Stimulated activated CD4-positive, alpha-beta T cell treated with anti-CD3 and anti-CD28 coated beads, Interleukin-4, amount 100 ng/mL, for 4 hours (primary cell): Measurements from ENCODE around the gene P3H1.
"Not testable (repeated sequence)": the region's sequence is repeated elsewhere in the genome, so short reads cannot be mapped to it uniquely, and the experiment has no call there.

Source experiments
- DNase-seq, 2 experiments: peaks; one replicate each; pipeline ENCODE4 v3.0.0-alpha.2; 2020

Gene P3H1

DNA sequence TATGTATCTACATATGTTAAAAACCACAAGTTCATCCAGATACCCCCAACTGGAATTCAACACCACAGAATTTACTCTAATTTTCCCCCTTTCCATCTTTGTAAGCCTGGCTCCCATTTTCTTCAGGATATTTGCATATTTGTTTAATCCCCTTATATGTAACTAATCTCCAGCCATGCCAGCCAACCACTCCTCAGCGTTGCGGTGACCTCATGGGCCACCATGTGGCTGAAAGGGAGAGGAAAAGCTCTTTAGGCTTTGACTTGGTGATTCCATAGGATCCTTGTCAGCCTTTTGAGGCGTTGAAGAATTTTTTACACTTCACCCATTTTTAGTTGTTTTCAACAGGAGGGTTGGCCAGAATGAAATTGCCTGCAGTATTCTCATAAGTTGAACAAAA is 36.8 kb downstream of the P3H1 start:
- no peak for DNase-seq

DNA sequence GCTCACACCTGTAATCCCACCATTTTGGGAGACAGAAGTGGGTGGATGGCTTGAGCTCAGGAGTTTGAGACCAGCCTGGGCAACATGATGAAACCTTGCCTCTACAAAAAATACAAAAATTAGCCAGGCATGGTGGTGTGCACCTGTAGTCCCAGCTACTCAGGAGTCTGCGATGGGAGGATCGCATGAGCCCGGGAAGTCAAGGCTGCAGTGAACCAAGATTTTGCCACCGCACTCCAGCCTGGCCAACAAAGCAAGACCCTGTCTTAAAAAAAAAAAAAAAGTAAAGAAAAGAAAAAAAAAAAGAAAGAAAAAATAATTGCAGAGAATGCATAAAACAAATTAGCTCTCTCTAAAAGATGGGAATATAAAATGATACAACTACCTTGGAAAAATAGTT is 41.0 kb downstream of the P3H1 start:
- DNase-seq = not testable (repeated sequence)

DNA sequence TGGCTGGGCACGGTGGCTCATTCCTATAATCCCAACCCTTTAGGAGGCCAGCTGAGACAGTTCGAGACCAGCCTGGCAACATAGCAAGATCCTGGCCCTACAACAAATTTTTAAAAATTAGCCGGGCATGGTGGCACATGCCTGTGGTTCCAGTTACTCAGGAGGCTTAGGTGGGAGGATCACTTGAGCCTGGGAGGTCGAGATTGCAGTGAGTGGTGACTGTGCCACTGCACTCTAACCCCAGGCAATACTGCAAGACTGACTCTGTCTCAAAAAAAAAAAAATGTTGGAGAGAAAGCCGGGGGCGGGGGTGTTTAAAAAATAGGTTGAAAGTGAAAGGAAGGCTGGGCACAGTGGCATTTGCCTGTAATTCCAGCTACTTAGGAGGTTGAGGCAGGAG is 43.3 kb downstream of the P3H1 start:
- no peak for DNase-seq

DNA sequence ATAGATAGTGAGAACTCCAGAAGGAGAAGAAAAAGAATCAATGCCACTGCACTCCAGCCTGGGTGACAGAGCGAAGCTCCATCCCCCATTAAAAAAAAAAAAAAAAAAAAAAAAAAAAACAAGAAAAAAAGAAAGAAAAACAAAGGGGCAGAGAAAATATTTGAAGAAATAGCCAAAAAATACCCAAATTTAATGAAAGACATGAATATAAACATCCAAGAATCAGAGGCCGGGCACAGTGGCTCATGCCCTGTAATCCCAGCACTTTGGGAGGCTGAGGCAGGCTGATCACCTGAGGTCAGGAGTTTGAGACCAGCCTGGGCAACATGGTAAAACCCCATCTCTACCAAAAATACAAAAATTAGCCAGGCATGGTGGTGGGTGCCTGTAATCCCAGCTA is 44.4 kb downstream of the P3H1 start:
- DNase-seq = not testable (repeated sequence)

DNA sequence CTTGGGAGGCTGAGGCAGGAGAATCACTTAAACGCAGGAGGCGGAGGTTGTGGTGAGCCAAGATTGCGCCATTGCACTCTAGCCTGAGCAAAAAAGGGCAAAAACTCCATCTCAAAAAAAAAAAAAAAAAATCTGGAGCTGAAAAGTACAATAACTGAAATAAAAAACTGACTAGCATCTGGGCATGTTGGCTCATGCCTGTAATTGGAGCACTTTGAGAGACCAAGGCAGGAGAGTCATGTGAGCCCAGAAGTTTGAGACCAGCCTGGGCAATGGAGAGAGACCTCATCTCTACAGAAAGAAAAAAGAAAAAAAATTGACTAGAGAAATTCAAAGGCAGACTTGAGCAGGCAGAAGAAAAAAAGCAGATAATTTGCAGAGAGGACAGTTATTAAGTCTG is 44.9 kb downstream of the P3H1 start:
- no peak for DNase-seq

- DNase-seq = no peak
These were observed 46.0 kb downstream of the P3H1 start for GRCh38 chr1:42720868-42721267.

GRCh38 chr1:42714441-42714840 is 52.4 kb downstream of the P3H1 start:
- DNase-seq = not testable (repeated sequence)

DNA sequence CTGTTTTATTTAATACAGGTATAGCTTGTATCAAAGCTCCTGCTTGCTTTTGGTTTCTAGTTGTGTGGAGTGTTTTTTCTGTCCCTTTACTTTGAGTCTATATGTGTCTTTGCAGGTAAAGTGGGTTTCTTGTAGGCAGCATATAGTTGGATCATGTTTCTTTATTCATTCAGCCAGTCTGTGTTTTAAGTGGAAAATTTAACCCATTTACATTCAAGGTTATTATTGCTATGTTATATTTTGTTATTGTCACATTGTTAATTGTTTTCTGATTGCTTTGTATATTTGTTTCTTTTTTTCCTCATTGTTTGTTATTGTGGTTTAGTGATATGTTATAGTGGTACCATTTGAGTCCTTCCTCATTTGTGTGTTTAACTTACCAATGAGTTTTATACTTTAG is 53.5 kb downstream of the P3H1 start:
- DNase-seq = no peak

DNA sequence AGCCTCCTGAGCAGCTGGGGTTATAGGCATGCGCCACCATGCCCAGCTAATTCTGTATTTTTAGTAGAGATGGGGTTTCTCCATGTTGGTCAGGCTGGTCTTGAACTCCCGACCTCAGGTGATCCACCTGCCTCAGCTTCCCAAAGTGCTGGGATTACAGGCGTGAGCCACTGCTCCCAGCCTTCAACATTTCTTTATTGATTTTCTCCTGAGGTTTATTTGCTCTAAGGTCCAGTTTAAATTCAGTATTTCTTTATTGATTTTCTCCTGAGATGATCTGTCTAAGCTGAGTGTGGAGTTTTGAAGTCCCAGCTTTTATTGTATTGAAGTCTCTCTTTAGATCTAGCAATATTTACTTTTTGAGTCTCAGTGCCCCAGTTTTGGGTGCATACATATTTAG is 54.0 kb downstream of the P3H1 start:
- not testable (repeated sequence) for DNase-seq

DNA sequence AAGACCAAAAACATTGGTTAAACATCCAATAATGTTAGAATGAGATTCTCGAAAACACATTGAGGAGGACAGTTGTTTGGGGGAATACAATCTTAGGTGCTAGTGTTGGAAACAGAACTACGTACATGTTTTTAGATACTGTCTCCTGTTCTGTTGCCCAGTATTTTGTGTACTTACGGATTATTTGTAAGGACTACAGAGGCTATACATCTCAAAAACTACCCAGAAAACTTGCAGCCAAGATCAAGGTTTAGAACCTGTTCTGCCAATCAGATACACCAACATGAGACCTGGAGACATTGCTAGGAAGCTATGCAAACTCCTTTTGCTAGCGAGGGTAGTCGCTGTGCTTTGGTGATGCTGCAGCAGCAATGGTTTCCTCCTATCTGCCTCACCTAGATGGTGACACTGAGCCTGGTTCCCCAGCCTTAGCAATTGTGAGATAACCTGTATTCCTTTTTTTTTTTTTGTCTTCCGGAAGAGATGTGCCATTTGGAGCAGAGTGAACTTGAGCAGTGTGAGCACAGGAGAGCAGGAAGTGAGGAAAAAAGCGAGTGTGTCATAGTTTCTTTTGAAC is 62.9 kb downstream of the P3H1 start:
- DNase-seq = no peak

- DNase-seq = no peak
These were observed 66.8 kb downstream of the P3H1 start for GRCh38 chr1:42700006-42700405.

DNA sequence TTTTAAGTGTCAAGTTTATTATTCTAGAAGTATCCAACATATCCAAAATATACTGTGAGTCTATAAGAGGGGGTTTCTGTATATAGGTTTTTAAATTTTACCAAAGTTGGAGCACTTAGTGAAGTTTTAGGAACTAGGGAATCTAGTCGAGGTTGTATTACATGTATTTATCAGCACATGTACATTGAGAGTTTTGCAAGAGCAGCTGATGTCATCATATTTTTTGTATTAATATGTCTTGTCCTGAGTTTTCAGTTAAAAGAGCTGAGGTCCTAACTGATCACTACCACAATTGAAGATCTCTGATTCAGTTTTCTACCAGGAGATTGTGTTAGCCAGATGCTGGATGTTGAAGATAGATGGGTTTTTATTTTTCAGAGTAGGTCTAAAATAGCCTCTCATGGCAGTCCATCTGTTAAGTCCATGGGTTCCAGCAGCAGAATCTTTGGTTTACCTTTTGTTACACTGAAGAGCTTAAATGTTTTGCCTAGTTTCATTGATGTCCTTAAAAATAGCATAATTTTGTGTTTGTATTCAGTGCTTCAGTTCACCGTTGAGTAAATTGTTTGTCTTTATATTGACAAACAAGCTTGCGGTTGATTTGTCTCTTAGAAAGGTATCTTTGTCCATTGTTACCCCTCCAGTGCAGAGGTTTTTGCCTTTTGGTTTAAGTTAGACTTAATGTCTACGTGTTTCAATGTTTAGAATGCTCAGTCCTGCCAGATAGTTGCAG is 68.6 kb downstream of the P3H1 start:
- no peak for DNase-seq
